Measurements from ENCODE around the gene B4GALNT1. TPM values are rescaled to one million over a fixed set of nuclear protein-coding genes. Genes with fewer than 3 reads are reported as not detected.

Gene B4GALNT1
- total and polyA plus RNA-seq, 9 of the 15 experiments (the other 6 are each of a cell fraction or from before 2014, with no cell fraction given) = 1.0 to 32.2 (median 9.8) TPM

DNA sequence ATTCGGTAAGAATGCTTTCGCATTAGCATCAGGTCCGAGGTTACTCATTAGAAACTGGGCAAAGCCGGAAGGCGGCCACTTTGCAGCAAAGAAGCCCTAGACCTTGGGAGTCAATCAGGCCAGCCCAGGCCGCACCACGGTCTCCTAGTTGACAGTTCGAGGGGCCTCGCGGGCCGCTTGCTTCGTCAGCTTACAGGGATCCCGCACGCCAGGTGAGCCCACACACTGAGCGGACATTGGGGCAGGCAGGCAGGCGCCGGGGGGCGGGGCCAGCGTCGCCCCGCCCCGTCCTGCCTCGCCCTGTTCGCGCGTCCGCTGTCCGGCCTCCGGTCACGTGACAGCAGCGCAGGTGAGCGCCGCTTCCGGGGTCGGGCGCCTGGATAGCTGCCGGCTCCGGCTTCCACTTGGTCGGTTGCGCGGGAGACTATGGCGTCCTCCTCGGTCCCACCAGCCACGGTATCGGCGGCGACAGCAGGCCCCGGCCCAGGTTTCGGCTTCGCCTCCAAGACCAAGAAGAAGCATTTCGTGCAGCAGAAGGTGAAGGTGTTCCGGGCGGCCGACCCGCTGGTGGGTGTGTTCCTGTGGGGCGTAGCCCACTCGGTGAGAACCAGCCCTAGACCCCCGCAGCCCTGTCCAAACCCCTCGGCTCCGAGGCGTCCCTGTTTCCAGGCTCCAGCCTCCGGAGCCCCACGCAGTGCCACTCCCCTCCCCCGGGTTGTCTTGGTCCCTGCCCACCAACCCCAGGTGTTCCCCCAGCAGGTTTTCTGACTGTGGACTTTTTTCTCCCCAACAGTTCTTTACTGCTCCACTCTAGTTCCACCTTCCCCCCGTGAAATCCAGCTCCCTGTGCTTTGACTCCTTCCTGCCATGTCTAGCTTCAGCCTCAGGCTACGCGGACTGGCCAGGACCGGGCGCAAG, 41.9 kb downstream of the B4GALNT1 start, which contains the start of gene PIP4K2C (continued):
- TF ChIP-seq RFX7 (CRISPR knock-in tag; IDR thresholded peaks at IDR 0.05) (no peak), SMAD3 (CRISPR knock-in tag; conservative IDR thresholded peaks at IDR 0.05) (0 out of 2 replicates have a peak, but pooled peaks have one; percentile 51), NFRKB (IDR thresholded peaks at IDR 0.05; ENCODE audit: low read depth) (peak; percentile 30; the same call in 1 of the 2 replicates), TCF7 (IDR thresholded peaks at IDR 0.05; ENCODE audit: borderline replicate concordance) (no peak), POLR2G (IDR thresholded peaks at IDR 0.05; ENCODE audit: low read depth, low read length) (peak; percentile 90), POLR2AphosphoS5 (IDR thresholded peaks at IDR 0.05; ENCODE audit: control insufficient read depth, insufficient read depth, low read depth, low read length) (peak; percentile 65), SUPT5H (IDR thresholded peaks at IDR 0.05) (peak; percentile 74), EHMT2 (IDR thresholded peaks at IDR 0.05) (no peak), RNF2 (IDR thresholded peaks at IDR 0.05) (0 out of 2 replicates have a peak, but pooled peaks have one; percentile 30), POLR2H (tag; IDR thresholded peaks at IDR 0.05; ENCODE audit: low read depth) (no peak), ZNF3 (CRISPR knock-in tag; IDR thresholded peaks at IDR 0.05) (no peak), EP400 (IDR thresholded peaks at IDR 0.05) (peak; percentile 78; the same call in 1 of the 2 replicates), MAZ (CRISPR knock-in tag; conservative IDR thresholded peaks at IDR 0.05 in 1 of 2, IDR thresholded peaks at IDR 0.05 in 1 of 2) (peak; percentile 48 to 78; a peak in 3 of 4 replicates), SMARCE1 (IDR thresholded peaks at IDR 0.05) (peak; percentile 24; the same call in 1 of the 2 replicates), EGR1 (conservative IDR thresholded peaks at IDR 0.05) (peak; percentile 46), SP1 (CRISPR knock-in tag; IDR thresholded peaks at IDR 0.05) (peak; percentile 52; the same call in 1 of the 2 replicates), POLR3A (IDR thresholded peaks at IDR 0.05; ENCODE audit: borderline replicate concordance, extremely low read depth, insufficient read depth, insufficient read length) (no peak)
- TF ChIP-seq, protein P1, sequence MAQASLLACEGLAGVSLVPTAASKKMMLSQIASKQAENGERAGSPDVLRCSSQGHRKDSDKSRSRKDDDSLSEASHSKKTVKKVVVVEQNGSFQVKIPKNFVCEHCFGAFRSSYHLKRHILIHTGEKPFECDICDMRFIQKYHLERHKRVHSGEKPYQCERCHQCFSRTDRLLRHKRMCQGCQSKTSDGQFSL (CRISPR knock-in tag; IDR thresholded peaks at IDR 0.05) = no peak
- TF ChIP-seq, protein P1 (tag; IDR thresholded peaks at IDR 0.05) = no peak
- TF ChIP-seq, protein P2, sequence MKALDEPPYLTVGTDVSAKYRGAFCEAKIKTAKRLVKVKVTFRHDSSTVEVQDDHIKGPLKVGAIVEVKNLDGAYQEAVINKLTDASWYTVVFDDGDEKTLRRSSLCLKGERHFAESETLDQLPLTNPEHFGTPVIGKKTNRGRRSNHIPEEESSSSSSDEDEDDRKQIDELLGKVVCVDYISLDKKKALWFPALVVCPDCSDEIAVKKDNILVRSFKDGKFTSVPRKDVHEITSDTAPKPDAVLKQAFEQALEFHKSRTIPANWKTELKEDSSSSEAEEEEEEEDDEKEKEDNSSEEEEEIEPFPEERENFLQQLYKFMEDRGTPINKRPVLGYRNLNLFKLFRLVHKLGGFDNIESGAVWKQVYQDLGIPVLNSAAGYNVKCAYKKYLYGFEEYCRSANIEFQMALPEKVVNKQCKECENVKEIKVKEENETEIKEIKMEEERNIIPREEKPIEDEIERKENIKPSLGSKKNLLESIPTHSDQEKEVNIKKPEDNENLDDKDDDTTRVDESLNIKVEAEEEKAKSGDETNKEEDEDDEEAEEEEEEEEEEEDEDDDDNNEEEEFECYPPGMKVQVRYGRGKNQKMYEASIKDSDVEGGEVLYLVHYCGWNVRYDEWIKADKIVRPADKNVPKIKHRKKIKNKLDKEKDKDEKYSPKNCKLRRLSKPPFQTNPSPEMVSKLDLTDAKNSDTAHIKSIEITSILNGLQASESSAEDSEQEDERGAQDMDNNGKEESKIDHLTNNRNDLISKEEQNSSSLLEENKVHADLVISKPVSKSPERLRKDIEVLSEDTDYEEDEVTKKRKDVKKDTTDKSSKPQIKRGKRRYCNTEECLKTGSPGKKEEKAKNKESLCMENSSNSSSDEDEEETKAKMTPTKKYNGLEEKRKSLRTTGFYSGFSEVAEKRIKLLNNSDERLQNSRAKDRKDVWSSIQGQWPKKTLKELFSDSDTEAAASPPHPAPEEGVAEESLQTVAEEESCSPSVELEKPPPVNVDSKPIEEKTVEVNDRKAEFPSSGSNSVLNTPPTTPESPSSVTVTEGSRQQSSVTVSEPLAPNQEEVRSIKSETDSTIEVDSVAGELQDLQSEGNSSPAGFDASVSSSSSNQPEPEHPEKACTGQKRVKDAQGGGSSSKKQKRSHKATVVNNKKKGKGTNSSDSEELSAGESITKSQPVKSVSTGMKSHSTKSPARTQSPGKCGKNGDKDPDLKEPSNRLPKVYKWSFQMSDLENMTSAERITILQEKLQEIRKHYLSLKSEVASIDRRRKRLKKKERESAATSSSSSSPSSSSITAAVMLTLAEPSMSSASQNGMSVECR (CRISPR knock-in tag; IDR thresholded peaks at IDR 0.05) = peak; percentile 83; the same call in 1 of the 2 replicates
- TF ChIP-seq, protein P3, sequence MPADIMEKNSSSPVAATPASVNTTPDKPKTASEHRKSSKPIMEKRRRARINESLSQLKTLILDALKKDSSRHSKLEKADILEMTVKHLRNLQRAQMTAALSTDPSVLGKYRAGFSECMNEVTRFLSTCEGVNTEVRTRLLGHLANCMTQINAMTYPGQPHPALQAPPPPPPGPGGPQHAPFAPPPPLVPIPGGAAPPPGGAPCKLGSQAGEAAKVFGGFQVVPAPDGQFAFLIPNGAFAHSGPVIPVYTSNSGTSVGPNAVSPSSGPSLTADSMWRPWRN (IDR thresholded peaks at IDR 0.05; ENCODE audit: low read depth) = no peak
